HuH-7.5 (cell line): ENCODE results near the gene PDE6G.
"Not testable (repeated sequence)": the region's sequence is repeated elsewhere in the genome, so short reads cannot be mapped to it uniquely, and the experiment has no call there.

Source experiments
- DNase-seq: peaks from one replicate; pipeline ENCODE4 v3.0.0; 2011; ENCODE audit warnings: low spot score

The PDE6G gene

DNA sequence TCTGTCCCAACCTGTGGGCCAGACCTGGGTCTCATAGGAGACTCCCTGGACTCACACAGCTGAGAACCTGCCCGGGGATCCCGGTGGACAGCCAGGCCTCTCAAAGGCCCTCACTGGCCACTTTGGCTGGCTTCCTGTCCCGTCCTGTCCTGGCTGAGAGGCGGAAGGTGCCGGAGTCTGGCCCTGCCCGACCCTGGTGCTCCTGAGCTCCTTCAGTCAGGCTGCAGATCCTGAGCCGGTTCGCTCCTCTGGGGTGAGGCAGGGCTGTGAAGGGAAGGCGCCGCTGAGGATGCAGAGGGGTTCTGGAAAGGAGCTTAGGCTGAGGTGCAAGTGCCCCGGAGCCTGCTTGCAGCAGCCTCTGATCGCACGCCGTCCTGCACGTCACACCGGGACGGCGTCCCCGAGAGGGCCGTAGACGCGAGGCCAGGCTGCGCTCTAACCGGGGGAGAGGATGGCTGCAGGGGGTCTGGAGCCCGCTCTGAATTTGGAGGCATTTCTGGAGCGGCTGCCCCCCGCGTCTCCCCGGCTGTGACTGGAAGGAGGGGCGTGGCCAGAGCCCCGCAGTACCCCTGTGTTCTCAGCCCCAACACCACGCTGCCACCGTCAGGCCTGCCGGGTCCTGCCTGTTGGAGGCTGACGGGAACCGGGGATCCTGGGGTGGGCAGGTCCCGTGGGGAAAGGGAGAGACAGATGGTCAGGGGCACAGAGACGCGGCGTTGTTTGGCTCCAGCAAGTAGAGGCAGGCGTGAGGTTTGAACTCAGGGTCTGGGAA, 31.6 kb upstream of the PDE6G start:
- DNase-seq = no peak

DNA sequence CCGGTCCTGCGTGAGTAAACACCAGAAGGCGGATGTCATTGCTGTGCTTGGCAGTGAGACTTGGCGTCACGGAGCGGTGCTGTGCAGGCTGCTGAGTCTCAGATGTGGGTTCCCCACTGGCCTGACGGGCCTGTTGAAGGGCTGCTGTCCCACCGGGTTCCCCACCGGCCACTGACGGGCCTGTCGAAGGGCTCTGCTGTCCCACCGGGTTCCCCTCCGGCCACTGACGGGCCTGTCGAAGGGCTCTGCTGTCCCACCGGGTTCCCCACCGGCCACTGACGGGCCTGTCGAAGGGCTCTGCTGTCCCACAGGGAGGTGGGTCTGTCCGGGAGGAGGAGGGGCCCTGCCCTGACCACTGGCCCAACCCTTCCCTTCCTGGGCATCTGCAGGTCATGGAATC, 30.3 kb upstream of the PDE6G start:
- no peak for DNase-seq

DNA sequence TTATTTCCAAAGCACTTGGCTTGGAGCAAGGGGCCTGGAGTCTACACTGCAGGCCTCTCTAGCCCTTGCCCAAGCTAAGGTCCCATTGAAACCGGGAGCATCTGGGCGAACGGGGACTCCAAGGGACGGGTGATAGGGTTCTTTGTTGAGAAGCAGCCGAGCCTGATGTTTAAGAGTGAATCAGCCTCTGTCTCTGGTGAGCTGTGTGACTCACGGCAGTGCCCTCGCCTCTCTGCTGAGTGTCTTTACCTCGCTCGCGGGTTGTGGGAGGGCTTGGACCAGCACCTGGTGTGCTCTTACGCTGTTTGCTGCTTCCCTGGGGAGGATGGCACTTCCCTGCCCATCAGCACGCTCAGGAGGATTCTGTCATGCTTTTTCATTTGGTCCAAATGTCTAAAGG, 28.8 kb upstream of the PDE6G start:
- DNase-seq = no peak

DNA sequence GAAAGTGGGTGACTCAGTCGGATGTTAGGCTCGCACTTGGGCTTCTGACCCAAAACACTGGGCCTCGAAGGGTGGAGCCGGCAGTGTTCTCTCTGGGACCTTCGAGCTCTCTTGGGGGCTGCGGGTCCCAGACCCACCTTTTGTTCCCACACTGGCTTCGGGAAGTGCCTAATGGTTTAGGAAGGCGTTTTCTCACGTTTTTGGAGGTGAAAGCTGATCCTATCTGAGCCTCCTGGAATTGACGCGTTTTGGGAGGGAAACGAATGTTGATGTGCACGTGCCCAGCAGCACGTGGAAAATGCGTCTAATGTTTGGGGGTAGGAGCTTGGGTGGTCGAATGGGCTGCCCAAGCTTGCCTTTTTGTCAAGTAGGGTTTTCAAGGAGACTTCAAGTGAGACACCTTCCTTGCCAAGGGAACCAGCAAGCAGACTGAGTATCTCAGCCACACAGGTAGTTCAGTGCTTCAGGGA, 28.1 kb upstream of the PDE6G start:
- no peak for DNase-seq

DNA sequence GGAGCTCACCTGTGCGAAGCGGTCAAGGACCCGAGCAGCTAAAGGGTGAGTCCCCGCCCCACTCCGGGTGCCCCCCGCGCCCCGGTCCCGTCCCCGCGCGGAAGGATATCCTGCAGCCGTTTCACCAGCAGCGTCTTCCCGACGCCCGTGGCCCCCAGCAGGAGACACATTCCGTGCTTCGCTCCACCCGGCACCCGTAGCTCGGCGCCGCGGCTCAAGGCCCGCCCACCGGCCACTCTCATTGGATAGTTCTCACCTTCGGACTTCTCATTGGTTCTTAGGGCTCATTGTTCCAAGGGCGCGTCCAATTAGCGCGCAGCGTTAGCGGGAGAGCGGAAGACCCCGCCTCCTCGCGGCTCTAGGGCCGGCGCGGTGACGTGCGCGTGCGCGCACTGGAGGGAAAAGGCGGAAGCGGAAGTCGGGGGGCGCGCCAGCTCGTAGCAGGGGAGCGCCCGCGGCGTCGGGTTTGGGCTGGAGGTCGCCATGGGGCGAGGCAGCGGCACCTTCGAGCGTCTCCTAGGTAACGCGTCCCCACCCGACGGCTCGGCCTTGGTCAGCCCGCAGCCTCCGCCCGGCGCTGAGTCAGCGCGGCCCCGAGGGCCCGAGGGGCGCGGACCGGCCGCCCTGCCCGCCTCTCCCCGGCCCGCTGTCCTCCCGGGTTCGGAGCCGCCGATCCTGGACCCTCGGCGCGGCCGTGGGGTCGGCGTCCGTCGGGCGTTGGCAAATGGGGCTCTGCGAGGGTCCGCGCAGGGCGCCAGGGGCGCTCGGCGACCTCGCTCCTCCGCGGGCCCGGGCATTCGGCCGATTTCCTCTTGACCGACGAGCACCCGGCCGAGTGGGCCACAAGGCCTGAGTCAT, 27.5 kb upstream of the PDE6G start, which contains the start of the genes ARL16 and HGS:
TSS of gene ARL16 (minus strand) at position 214 of the 858 bp plus-strand sequence. CDS start at position 170, 44 bp downstream.
TSS of gene HGS (plus strand) at position 428 of the 858 bp plus-strand sequence. CDS start at position 484, 56 bp downstream.
- peak; percentile 99 for DNase-seq

DNA sequence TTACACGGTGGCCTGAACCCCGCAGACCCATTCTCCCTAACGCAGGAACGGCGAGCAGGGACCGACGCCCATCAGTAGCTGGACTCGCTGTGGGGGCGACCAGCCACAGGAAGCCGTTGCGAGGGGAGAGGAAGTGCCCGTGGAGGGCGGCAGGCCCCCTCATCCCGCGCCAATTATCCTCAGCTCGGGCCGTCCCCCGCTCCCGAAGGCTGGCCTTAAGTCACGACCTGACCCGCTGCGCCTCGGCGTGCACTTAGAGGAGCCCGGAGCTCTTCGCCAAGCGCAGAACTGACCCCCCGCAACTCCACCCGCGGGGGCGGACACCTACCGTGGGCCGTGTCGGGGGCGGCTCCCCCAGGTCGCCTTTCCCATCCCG, 26.9 kb upstream of the PDE6G start:
- no peak for DNase-seq

DNA sequence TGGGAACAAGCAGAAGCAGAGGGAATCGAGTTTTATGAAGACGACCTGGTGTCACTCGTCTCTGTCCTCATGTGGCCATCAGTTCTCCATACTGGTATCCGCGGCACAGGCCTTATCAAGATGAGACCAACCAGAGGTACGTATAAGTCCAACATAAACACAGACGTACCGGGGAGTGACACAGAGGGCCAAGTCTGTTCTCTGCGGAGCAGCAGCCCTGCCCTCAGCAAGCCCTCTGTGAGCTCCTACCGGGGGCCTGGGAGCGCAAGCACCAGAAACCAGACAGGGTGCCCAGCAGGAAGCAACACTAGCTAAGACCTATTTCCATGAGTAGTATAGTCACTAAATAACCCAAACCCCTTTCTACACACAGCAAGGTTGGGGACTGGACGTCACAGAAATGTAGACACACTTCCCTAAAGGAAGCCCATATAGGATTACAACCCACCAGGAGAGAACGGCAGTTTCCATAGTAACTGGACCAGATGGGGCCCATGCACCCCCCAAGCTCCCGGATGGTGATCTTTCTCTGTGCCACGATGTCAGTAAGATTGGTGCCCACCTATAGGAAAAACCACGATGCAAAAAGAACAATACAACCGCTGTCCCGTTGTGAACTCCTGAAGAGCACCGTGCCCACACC, 26.3 kb upstream of the PDE6G start:
- no peak for DNase-seq

DNA sequence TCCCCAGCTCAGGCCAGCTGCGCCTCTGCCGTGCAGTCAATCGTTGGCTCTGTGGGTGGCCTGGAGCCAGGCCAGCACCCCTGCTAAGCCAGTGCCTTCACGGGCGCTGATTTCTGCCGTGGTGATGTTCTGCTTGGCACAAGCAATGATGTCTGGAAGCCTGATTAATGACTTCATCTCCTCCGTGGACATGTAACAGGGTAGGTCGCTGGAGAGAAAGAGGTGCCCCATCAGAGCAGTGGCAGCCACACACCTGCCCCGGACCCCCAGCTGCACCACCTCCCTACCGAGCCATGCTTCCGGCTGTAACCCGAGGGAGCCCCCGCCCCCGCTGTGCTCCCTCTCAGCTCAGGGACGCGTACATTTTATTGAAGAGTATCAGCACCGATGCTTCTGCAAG, 25.3 kb upstream of the PDE6G start:
- DNase-seq = no peak

DNA sequence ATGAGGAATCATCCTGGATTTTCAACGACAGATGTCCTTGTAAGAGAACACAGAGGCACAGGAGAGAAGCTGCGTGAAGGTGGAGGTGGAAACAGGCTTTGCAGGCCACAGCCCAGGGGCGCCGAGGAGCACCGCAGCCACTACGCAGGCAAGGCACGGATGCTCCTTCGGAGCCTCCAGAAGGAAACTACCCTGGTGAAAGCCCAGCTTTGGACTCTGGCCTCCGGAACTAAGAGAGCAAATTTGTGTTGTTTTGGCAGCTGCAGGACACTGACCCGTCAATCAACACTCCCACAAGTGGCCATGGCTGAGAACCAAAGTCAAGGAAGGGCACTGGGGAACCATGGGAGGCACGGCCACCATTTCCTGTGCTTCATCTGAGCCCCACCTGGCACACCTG, 23.8 kb upstream of the PDE6G start:
- DNase-seq = no peak

DNA sequence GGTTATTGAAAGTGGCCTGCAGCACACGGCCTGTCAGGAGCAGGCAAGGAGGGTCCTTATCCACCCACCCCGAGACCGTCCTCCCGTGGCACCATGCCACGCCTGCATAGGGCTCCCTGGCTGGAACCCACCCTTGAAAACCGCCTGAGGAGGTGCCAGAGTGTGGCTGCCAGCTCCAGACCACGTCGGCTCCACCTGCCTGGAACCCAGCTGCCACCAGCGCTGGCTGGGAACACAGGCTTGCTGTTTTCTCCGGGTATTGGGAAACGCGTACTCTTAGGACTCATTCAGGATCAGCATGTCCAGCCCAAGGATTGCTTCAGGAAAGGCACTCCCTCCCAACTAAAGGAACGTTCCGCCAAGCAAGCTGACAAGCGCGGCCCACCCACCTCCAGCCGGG, 20.6 kb upstream of the PDE6G start:
- DNase-seq = no peak

DNA sequence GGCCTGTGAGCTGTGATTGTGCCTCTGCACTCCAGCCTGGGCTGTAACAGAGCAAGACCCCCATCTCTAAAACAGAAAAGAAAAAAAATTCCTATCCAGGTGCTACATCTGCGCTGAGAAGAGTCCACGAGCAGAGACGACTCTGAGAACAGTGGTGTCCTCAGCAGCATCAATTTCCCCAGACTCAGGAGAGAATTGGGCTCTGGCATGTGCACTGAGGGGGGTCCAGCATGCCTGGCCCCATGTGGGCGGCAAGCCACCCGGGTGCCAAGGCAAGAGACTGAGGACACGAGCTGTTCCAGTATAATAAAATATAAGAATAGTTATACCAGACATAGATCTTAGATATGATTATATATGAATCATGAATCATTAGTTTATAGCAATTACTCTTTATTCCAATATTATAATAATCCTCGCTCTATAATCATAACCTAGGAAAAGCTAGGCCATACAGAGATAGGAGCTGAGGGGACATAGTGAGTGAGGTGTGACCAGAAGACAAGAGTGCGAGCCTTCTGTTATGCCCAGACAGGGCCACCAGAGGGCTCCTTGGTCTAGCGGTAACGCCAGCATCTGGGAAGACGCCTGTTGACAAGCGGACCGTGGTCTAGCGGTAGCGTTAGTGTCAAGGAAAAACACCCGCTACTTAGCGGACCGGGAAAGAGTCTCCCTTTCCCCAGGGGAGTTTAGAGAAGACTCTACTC, 19.3 kb upstream of the PDE6G start:
- not testable (repeated sequence) for DNase-seq

DNA sequence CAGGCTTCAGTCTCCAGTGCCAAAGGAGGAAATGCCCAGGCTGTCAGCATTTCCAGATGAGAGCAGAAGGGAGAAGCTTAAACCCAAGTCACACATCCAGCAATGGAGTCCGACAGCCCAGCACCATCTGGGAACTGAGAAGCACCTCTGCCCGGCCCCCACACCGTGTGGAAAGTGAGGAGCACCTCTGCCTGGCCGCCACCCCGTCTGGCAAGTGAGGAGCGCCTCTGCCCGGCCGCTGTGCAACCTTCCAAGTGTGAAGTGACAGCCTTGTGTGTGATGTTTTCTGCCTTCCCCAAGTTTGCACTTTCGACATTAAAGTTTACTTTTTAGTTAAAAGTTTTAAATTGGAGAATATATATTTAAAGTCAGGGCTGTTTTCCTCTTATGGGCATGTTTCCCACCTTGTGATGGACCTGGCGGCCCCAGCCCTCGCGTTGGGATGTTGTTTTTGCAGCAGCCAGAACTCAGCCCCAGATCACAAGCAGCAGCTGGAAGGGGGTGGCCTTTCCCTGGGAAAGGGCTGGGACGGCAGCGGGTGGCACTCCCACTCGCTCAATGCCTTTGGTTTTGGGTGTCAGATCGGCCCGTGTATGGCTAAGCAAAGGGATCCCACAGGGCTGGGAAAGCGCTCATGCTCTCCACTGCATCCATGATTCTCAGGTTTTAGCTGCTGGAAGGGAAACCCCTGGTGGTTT, 17.4 kb upstream of the PDE6G start:
- DNase-seq = no peak

DNA sequence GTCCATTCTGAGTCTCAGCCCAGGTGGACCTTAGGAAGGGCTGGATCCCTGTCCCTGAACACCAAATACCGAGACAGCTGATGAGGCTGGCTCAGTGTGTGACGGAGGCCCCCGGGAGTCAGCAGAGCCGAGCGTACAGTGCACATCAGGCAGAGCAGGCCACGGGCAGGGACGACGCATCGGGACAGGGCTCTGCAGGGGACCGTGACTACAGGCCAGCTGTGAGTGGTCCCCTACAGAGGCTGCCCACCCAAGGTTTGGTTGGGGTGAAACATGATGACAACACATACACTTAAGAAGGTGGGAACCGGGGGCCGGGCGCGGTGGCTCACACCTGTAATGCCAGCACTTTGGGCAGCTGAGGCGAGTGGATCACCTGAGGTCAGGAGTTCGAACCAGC, 16.6 kb upstream of the PDE6G start:
- no peak for DNase-seq

DNA sequence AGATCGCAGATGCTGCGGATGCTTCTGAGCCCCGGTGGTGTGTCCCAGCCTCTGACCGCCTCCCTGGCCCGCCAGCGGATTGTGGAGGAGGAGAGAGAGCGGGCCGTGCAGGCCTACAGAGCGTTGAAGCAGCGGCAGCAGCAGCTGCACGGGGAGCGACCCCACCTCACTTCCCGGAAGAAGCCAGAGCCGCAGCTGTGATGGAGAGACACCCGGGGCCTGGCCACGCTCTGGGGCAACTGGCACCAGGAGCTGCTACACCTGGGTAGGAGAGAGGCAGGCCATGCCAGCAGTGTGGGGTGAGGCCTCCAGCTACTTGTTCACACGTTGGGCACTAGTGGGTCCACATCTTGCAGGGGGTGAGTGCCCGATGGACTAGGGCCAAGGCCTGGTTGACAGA, 16.2 kb upstream of the PDE6G start:
- DNase-seq = no peak

DNA sequence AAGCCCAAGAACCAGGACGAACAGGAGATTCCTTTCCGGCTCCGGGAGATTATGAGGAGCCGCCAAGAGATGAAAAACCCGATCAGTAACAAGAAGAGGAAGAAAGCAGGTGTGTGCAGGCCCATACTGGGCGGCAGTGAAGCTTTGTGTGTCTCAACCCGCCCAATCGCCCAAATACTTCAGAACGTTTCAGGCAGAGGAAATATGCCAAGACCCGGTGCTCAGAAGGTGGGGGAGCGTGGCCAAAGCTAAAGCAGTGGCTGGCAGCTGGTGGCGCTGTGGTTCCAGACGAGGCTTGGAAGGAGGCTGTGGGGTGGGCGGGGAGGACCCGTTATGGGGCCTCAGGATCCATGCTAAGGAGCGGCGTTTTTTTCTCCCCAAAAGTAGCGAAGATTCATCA, 11.4 kb upstream of the PDE6G start:
- DNase-seq = no peak

DNA sequence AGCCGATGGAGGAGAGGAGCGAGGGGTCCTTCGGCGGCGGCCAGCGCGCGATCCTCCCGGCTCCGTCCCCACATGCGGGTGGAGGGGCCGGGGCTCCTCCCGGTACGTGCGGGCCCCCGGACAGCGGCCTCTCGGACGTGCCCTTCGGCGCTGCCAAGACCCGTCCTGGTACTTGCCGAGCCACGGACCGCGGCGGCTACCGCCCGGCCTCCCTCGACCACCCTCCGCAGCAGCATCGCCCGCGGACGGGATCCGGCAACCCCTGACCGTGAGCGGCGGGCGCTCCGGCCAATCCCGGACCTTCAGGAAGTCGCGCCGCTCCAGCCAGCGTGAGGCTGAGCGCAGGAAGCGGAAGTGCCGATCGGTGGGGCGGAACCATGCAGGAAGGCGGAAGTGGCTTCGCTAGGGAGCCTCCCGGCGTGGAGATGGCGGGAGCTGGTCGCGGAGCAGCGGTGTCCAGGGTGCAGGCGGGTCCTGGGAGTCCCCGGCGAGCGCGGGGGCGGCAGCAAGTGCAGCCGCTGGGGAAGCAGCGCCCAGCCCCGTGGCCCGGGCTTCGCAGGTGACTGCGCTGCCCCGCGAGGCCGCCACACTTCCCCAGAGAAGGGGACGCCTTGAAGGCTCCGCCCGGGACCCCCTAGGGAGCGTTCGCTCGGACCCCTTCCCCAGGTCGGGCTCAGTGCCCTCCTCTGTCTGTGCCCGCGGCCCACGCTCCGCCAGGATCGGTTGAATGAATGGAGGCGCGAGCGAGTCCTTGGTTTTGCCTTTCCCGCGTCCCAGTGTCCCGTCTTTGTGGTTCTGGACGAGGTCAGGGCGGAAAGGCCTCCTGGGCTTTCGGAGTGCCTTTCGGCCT, 10.2 kb upstream of the PDE6G start, which contains the start of the genes CCDC137 and OXLD1:
TSS of gene CCDC137 (plus strand) at position 396 of the 850 bp plus-strand sequence. CDS start at position 426, 30 bp downstream.
TSS of gene OXLD1 (minus strand) at position 264 of the 850 bp plus-strand sequence. CDS start at position 236, 28 bp downstream.
- DNase-seq = peak; percentile 96

DNA sequence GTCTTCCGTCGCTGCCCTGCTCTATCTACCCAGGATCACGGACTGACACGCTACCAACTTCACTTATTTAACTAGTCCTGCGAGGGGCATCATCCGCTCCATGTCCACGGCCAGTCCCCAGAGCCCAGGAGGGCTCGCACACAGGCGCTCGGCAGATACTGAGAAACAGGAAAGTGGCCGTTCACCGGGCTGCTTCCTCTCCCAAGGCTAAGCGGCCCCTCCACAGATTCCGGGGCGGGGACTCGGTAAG, 9.7 kb upstream of the PDE6G start:
- DNase-seq = no peak

DNA sequence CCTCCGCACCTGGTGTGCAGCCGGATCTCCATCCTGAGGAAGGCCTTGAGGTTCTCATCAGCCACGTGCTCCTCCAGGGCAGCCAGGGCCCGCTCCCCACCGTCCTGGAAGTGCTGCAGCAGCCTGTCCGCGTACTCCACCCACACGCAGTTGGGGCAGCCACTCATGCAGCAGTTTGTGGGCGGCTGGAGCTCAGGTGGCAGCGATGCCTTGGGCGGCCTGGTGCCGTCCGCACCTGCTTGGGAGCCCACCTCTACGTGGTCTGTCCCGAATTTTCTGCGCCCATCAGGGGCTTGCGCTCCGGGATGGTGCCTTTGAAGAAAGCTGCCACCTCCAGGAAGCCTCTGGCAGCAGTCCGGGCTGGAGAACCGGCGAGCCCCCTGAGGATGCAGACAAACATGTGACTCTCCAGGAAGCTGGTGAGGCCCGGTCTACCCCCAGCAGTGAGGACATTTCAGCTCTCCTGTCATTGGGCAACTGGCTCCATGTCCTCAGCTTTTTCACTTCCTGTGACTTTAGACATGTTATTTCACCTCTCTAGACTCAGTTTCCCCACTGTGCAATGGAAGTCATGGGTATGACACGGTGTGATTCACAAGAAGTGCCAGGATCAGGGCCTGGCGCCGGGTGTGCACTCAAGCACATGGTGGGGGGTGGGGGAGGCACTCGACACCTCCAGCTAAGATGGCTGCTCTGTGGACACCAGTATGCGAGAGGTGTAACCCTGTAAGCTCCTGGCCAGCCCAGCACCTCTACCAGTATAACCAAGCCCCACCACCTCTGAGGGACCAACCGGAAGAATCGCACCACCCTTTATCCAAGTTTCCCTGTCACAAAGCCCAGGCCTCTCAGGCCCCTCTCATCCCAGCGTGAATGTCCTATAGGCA, 9.1 kb upstream of the PDE6G start:
- DNase-seq = no peak

DNA sequence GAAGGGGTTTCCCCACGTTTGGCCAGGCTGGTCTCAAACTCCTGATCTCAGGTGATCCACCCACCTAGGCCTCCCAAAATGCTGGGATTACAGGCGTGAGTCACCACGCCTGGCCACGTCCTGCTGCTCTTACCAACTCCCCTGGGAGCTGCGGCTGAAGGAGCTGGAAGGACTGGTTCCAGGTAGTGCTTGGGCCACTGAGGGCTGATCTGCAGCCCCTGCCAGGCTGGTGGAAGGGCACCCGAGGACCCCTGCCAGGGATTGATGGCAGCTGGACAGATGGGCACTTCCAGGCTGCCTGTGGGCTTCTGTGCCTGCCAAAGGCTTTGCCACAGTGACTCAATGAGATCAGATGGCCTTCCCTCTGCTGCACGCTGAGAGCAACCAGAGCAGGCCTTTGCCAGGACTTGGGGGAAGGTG, 7.7 kb upstream of the PDE6G start:
- no peak for DNase-seq
